Measurements from ENCODE around the gene CD9.

DNA sequence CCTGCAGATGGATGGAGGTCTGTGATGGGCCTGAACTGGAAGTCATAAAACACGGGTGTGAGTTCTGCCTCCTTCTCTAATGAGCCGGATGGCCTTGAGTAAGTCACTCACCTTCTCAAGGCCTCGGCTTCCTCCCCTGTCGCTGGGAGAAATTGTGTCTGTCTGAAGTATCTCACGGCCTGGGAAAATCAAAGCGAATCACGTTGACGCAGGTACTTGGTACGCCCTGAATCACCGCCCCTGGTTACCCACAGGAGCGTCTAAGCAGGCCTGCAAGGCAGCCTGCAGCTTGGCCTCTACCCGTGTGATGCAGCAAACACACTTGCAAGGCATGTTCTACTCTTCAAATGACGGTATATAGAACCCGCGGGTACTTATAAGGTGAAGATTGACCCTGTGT lies 28.1 kb upstream of the CD9 start:
- no peak for TF ChIP-seq ZNF384 (IDR thresholded peaks at IDR 0.05)
- no peak for TF ChIP-seq SP1 (IDR thresholded peaks at IDR 0.05)
- no peak for TF ChIP-seq HDGF (IDR thresholded peaks at IDR 0.05; ENCODE audit: borderline replicate concordance)
- TF ChIP-seq FOXA1 (IDR thresholded peaks at IDR 0.05): no peak
- TF ChIP-seq BHLHE40 (IDR thresholded peaks at IDR 0.05; ENCODE audit: borderline replicate concordance): no peak
- TF ChIP-seq TARDBP (IDR thresholded peaks at IDR 0.05): no peak
- no peak for TF ChIP-seq ARNT (IDR thresholded peaks at IDR 0.05)
- TF ChIP-seq NFRKB (IDR thresholded peaks at IDR 0.05): no peak
- TF ChIP-seq CTBP1 (IDR thresholded peaks at IDR 0.05; ENCODE audit: borderline replicate concordance): no peak
- TF ChIP-seq, protein P1, sequence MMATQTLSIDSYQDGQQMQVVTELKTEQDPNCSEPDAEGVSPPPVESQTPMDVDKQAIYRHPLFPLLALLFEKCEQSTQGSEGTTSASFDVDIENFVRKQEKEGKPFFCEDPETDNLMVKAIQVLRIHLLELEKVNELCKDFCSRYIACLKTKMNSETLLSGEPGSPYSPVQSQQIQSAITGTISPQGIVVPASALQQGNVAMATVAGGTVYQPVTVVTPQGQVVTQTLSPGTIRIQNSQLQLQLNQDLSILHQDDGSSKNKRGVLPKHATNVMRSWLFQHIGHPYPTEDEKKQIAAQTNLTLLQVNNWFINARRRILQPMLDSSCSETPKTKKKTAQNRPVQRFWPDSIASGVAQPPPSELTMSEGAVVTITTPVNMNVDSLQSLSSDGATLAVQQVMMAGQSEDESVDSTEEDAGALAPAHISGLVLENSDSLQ (IDR thresholded peaks at IDR 0.05): no peak
- no peak for TF ChIP-seq FOXK2 (IDR thresholded peaks at IDR 0.05)
- TF ChIP-seq ELF4 (IDR thresholded peaks at IDR 0.05): no peak
- no peak for TF ChIP-seq SUZ12 (IDR thresholded peaks at IDR 0.05)

All from HEK293T (cell line).